HEK293T (cell line): ENCODE data around the gene ANKRD18A.

Source experiments
- BHLHE40 ChIP-seq: fragments of 450-650 bp; IDR thresholded peaks from 2 replicates; pipeline ENCODE4 v1.6.1; 2016; ENCODE audit warnings: mild to moderate bottlenecking, moderate library complexity, borderline replicate concordance
- FOXA1 ChIP-seq: fragments of 450-650 bp; IDR thresholded peaks from 2 replicates; pipeline ENCODE4 v1.6.1; 2016; ENCODE audit warnings: mild to moderate bottlenecking
- FOXM1 ChIP-seq: fragments of 450-650 bp; IDR thresholded peaks from 2 replicates; pipeline ENCODE4 v1.6.1; 2017; ENCODE audit warnings: mild to moderate bottlenecking, borderline replicate concordance
- HDGF ChIP-seq: fragments of 450-650 bp; IDR thresholded peaks from 2 replicates; pipeline ENCODE4 v1.6.1; 2017; ENCODE audit warnings: antibody characterized with exemption, borderline replicate concordance
- L3MBTL2 ChIP-seq: fragments of 450-650 bp; conservative IDR thresholded peaks from 2 replicates; pipeline ENCODE4 v1.6.1; 2016; ENCODE audit warnings: mild to moderate bottlenecking
- LEF1 ChIP-seq: fragments of 450-650 bp; IDR thresholded peaks from 2 replicates; pipeline ENCODE4 v1.6.1; 2017; ENCODE audit warnings: mild to moderate bottlenecking, borderline replicate concordance
- NFRKB ChIP-seq: fragments of 450-650 bp; IDR thresholded peaks from 2 replicates; pipeline ENCODE4 v1.6.1; 2016; ENCODE audit warnings: mild to moderate bottlenecking, moderate library complexity
- SP1 ChIP-seq: fragments of 450-650 bp; IDR thresholded peaks from 2 replicates; pipeline ENCODE4 v1.6.1; 2017
- SUZ12 ChIP-seq: fragments of 450-650 bp; IDR thresholded peaks from 2 replicates; pipeline ENCODE4 v1.6.1; 2016; ENCODE audit warnings: mild to moderate bottlenecking
- TARDBP ChIP-seq: fragments of 450-650 bp; IDR thresholded peaks from 2 replicates; pipeline ENCODE4 v1.6.1; 2016
- ZNF384 ChIP-seq: fragments of 450-650 bp; IDR thresholded peaks from 2 replicates; pipeline ENCODE4 v1.6.1; 2016

DNA sequence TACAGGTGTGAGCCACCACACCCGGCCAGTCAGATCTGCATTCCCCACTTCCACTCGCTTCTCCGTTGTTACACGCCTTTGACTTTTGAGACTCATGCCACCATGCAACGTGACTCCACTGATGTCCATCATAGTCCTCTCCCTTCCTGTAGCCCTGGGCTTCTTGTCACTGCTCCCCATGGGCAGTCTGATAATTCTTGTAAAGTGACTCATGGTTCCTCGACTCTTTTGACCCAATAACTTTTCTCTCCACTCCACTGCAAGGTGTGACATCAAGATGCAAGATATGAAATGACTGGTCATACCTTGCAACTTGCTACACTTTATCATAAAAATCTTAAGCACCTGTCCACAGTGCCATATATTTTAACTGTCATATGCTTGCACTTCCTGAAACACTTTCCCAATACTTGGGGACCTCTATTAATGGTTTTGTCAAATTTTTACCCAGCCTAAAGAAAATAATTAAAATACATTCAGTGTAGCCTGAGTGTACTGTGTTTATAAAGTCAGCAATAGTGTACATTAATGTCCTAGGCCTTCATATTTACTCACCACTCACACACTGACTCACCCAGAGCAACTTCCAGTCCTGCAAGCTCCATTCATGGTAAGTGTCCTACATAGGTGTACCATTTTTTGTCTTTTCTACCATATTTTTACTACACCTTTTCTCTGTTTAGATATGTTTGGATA lies 18.6 kb upstream of the ANKRD18A start:
- TF ChIP-seq ZNF384 (no peak), BHLHE40 (no peak), FOXM1 (no peak), SP1 (no peak), HDGF (no peak), FOXA1 (no peak), LEF1 (no peak), SUZ12 (no peak), NFRKB (no peak), L3MBTL2 (no peak), TARDBP (no peak)
